ENCODE results near the gene RET.
A peak's percentile ranks its signal among the peaks of the same experiment; 100 is the strongest.
"Not testable (repeated sequence)": the region's sequence is repeated elsewhere in the genome, so short reads cannot be mapped to it uniquely, and the experiment has no call there.

Gene RET

DNA sequence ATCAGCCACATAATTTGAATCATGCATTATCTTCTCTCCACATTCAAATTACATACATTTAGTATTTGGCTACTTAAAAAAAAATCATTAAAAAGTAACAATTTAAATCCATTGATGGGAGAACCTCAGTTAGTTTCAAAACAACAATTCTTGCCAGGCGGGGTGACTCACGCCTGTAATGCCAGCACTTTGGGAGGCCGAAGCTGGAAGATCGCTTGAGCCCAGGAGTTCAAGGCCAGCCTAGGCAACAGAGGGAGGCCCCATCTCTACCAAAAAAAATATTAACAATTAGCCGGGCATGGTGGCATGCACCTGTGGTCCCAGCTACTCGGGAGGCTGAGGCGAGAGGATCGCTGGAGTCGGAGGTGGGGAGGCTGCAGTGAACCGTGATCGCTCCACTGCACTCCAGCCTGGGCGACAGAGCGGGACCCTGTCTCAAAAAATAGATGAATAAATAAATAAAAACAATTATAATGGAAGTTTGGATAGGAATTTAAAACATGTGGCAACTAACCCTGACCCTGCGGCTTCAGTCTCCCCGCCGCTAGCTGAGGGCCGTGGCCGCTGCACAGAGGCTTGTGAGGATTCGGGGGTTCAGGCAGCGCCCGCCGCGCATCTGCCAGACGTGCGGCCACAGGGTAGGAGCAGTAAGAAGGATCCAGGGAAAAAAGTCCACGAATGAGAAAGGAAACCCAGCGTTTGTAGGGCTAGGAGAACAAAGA lies 60.3 kb downstream of the RET start:
- ChIA-PET POLR2A (ENCODE audit: low non-redundant PET) (no interaction called here), CTCF (no interaction called here)
- peak overlapping the region; percentile 95 for H3K27ac ChIP-seq
- no peak for DNase-seq (ENCODE audit: low spot score)
- no peak for TF ChIP-seq CTCF (conservative IDR thresholded peaks at IDR 0.05; ENCODE audit: low read depth)

GRCh38 chr10:43137717-43138020 lies 60.8 kb downstream of the RET start:
- no peak for DNase-seq (ENCODE audit: low spot score)
- H3K27ac ChIP-seq = peak overlapping the region; percentile 95
- CTCF ChIA-PET = interaction anchor here (0.6 kb wide), 1 partner anchor 100 kb away, joined by 3 read pairs; no protein-coding TSS in a partner anchor
- no peak for TF ChIP-seq CTCF (conservative IDR thresholded peaks at IDR 0.05; ENCODE audit: low read depth)
- POLR2A ChIA-PET (ENCODE audit: low non-redundant PET) = no interaction called here

- TF ChIP-seq CTCF (conservative IDR thresholded peaks at IDR 0.05; ENCODE audit: low read depth) = no peak
- ChIA-PET CTCF (interaction anchor here (0.6 kb wide), 1 partner anchor 101 kb away, joined by 3 read pairs; no protein-coding TSS in a partner anchor), POLR2A (ENCODE audit: low non-redundant PET) (no interaction called here)
- peak; percentile 81 for DNase-seq (ENCODE audit: low spot score)
- H3K27ac ChIP-seq = peak within 1 kb of the TSS; percentile 95
These were observed 61.3 kb downstream of the RET start, which contains the start of gene CSGALNACT2 for GRCh38 chr10:43138021-43138756. Gene CSGALNACT2, plus strand, starts transcription at chr10:43138445. Its CDS starts 16,705 bp downstream, at chr10:43155150.

GRCh38 chr10:43138757-43139241 lies 61.9 kb downstream of the RET start:
- POLR2A ChIA-PET (ENCODE audit: low non-redundant PET) = no interaction called here
- no peak for TF ChIP-seq CTCF (conservative IDR thresholded peaks at IDR 0.05; ENCODE audit: low read depth)
- CTCF ChIA-PET = interaction anchor here (0.9 kb wide), 1 partner anchor 24 kb away, joined by 5 read pairs; no protein-coding TSS in a partner anchor
- peak; percentile 46 for DNase-seq (ENCODE audit: low spot score)
- H3K27ac ChIP-seq = peak overlapping the region; percentile 95

DNA sequence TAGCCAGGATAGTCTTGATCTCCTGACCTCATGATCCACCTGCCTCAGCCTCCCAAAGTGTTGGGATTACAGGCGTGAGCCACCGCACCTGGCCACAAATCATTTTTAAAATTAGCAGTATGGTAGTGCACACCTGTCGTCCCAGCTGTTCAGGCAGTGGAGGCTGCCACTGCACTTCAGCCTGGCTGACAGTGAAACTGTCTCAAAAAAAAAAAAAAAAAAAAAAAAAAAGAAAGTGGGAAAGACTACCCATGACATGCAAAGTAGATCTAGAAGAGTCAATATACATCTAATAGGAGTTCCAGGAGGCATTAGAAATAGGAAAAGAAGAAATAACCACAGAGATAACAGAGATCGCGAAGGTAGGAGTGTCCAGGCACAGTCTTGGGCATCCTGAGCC lies 64.6 kb downstream of the RET start:
- ChIA-PET CTCF (no interaction called here), POLR2A (ENCODE audit: low non-redundant PET) (interaction anchor here (0.6 kb wide), 1 partner anchor 313 kb away, joined by 4 read pairs; no protein-coding TSS in a partner anchor)
- H3K27ac ChIP-seq = no peak overlapping the region
- no peak for DNase-seq (ENCODE audit: low spot score)
- no peak for TF ChIP-seq CTCF (conservative IDR thresholded peaks at IDR 0.05; ENCODE audit: low read depth)

DNA sequence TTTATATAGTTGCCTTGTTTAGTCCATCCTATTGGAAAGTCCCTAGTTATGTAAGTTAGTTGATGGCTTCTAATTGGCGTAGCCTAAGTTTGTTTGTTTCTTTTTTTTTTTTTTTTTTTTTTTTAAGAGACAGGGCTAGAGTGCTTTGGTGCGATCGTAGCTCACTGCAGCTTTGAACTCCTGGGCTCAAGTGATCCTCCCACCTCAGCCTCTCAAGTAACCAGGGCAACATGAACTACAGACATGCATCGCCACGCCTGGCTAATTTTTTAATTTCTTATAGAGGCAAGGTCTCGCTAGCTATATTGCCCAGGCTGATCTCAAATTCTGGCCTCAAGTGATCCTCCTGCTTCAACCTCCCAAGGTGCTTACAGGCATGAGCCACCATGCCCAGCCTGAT lies 68.4 kb downstream of the RET start:
- CTCF ChIA-PET = no interaction called here
- POLR2A ChIA-PET (ENCODE audit: low non-redundant PET) = no interaction called here
- no peak for TF ChIP-seq CTCF (conservative IDR thresholded peaks at IDR 0.05; ENCODE audit: low read depth)
- H3K27ac ChIP-seq = no peak overlapping the region
- DNase-seq (ENCODE audit: low spot score) = no peak

- DNase-seq (ENCODE audit: low spot score); CTCF ChIA-PET; POLR2A ChIA-PET (ENCODE audit: low non-redundant PET); H3K27ac ChIP-seq: not testable (repeated sequence)
These were observed 69.1 kb downstream of the RET start for GRCh38 chr10:43145936-43146335.

Measured in RWPE1 (cell line).